H1 (cell line): ENCODE results near the gene ANKS1B. TPM values are rescaled to one million over a fixed set of nuclear protein-coding genes. Genes with fewer than 3 reads are reported as not detected.

Experiments used
- CTCF ChIA-PET: fragments of 300-600 bp; sonication (Branson Sonifier 250); formaldehyde crosslinking; loops from one replicate; lab custom pipeline; 2021; ENCODE audit not compliant: partially characterized antibody; lab: Charles Lee
- POLR2A ChIA-PET: fragments of 300-600 bp; sonication (Branson Sonifier 250); formaldehyde crosslinking; loops from one replicate; lab custom pipeline; 2021; ENCODE audit warnings: inconsistent platforms; ENCODE audit not compliant: partially characterized antibody; lab: Charles Lee
- DNase-seq, 2 experiments: peaks; one replicate each; pipeline versions ENCODE4 v3.0.0 to v3.0.0-alpha.2; 2010 to 2022; ENCODE audit warnings: low spot score in 2 of 2, low read depth in 1 of 2, mixed read lengths in 1 of 2
- FAIRE-seq: peaks from 2 replicates; lab custom pipeline; 2011; peaks lifted over from hg19 to GRCh38; lab: Jason Lieb, UNC
- H2AFZ ChIP-seq: 2 replicates; pipeline ENCODE4 v1.8.1; 2012; ENCODE audit warnings: low read length, inconsistent platforms
- H2AK5ac ChIP-seq: 2 replicates; pipeline ENCODE4 v1.6.1; 2013; ENCODE audit warnings: low read depth, low read length
- H2BK120ac ChIP-seq: replicated peaks from 2 replicates; pipeline ENCODE3; 2013; ENCODE audit warnings: low read depth, low read length, inconsistent platforms
- H2BK12ac ChIP-seq: 2 replicates; pipeline ENCODE4 v1.6.1; 2013; ENCODE audit warnings: low read depth, low read length
- H2BK15ac ChIP-seq: 2 replicates; pipeline ENCODE4 v1.6.1; 2013; ENCODE audit warnings: low read length
- H2BK20ac ChIP-seq: 2 replicates; pipeline ENCODE4 v1.6.1; 2013; ENCODE audit warnings: low read length
- H2BK5ac ChIP-seq: 2 replicates; pipeline ENCODE4 v1.6.1; 2013; ENCODE audit warnings: low read depth, low read length
- H3K14ac ChIP-seq: 2 replicates; pipeline ENCODE4 v1.6.1; 2013; ENCODE audit warnings: inconsistent platforms; ENCODE audit not compliant: insufficient read length
- H3K18ac ChIP-seq: 2 replicates; pipeline ENCODE4 v1.6.1; 2013; ENCODE audit warnings: low read length; ENCODE audit errors: extremely low read depth
- H3K23ac ChIP-seq: 2 replicates; pipeline ENCODE4 v1.6.1; 2013; ENCODE audit warnings: inconsistent platforms; ENCODE audit not compliant: insufficient read length
- H3K23me2 ChIP-seq: 2 replicates; pipeline ENCODE4 v1.6.1; 2013; ENCODE audit warnings: low read depth, low read length
- H3K27ac ChIP-seq: 2 replicates; pipeline ENCODE4 v1.6.1; 2011; ENCODE audit warnings: low read depth, low read length, inconsistent platforms
- H3K27me3 ChIP-seq, 4 experiments: replicated peaks in 1 of 4; 1 replicate in 1 of 4; 2 replicates in 3 of 4; pipeline versions ENCODE4 v1.6.1 to v1.8.1; 2011 to 2013; ENCODE audit warnings: low read length in 3 of 4, mild to moderate bottlenecking in 3 of 4, inconsistent platforms in 2 of 4, mixed read lengths in 2 of 4, moderate library complexity in 1 of 4; ENCODE audit not compliant: control insufficient read depth in 3 of 4, insufficient read depth in 3 of 4; ENCODE audit errors: extremely low read depth in 1 of 4
- H3K36me3 ChIP-seq, 4 experiments: 2 replicates each; pipeline versions ENCODE4 v1.6.1 to v1.8.1; 2011 to 2013; ENCODE audit warnings: mild to moderate bottlenecking in 4 of 4, low read length in 3 of 4, moderate library complexity in 2 of 4, control low read depth in 1 of 4, inconsistent platforms in 1 of 4; ENCODE audit not compliant: insufficient read depth in 4 of 4, control insufficient read depth in 2 of 4
- H3K4ac ChIP-seq: replicated peaks from 2 replicates; pipeline ENCODE3; 2013; ENCODE audit warnings: low read length, low read depth, mixed read lengths, inconsistent platforms; ENCODE audit not compliant: insufficient read length
- H3K4me1 ChIP-seq, 4 experiments: replicated peaks in 1 of 4; 1 replicate in 1 of 4; 2 replicates in 3 of 4; pipeline versions ENCODE4 v1.6.1 to v1.8.1; 2011 to 2013; ENCODE audit warnings: low read length in 3 of 4, inconsistent platforms in 2 of 4, mixed read lengths in 1 of 4; ENCODE audit not compliant: insufficient read depth in 4 of 4, control insufficient read depth in 3 of 4
- H3K4me2 ChIP-seq, 2 experiments: 2 replicates each; pipeline versions ENCODE4 v1.6.1 to v1.8.1; 2011 to 2013; ENCODE audit warnings: low read depth in 2 of 2, low read length in 2 of 2, control low read depth in 1 of 2, inconsistent platforms in 1 of 2, mild to moderate bottlenecking in 1 of 2; ENCODE audit not compliant: insufficient read depth in 1 of 2
- H3K4me3 ChIP-seq, 4 experiments: fragments of 200-600, 300-600 bp in 1 of 4; sonication (generic), shearing (Covaris generic), sonication (Bioruptor Twin) in 1 of 4; 2 replicates each; pipeline versions ENCODE4 v1.5.1 to v1.8.1; 2011 to 2016; ENCODE audit warnings: low read length in 4 of 4, low read depth in 3 of 4, control low read depth in 2 of 4, inconsistent platforms in 2 of 4, mild to moderate bottlenecking in 2 of 4, mixed read lengths in 1 of 4, moderate library complexity in 1 of 4; ENCODE audit not compliant: insufficient read depth in 2 of 4; ENCODE audit errors: extremely low read depth in 1 of 4
- H3K56ac ChIP-seq: replicated peaks from 2 replicates; pipeline ENCODE3; 2013; ENCODE audit warnings: low read depth, mild to moderate bottlenecking, mixed read lengths, low read length, inconsistent platforms; ENCODE audit not compliant: insufficient read length
- H3K79me1 ChIP-seq: 2 replicates; pipeline ENCODE4 v1.6.1; 2013; ENCODE audit warnings: low read depth, low read length, control low read depth
- H3K79me2 ChIP-seq, 2 experiments: 2 replicates each; pipeline versions ENCODE4 v1.6.1 to v1.8.1; 2012 to 2013; ENCODE audit warnings: low read length in 2 of 2, mild to moderate bottlenecking in 2 of 2, inconsistent platforms in 1 of 2; ENCODE audit not compliant: insufficient read depth in 2 of 2, control insufficient read depth in 1 of 2
- H3K9ac ChIP-seq, 4 experiments: replicated peaks in 1 of 4; 1 replicate in 1 of 4; 2 replicates in 3 of 4; pipeline versions ENCODE4 v1.6.1 to v1.8.1; 2011 to 2013; ENCODE audit warnings: low read depth in 3 of 4, low read length in 3 of 4, control low read depth in 2 of 4, mild to moderate bottlenecking in 2 of 4, moderate library complexity in 2 of 4, inconsistent platforms in 1 of 4; ENCODE audit errors: extremely low read depth in 1 of 4
- H3K9me3 ChIP-seq, 2 experiments: 2 replicates each; pipeline versions ENCODE4 v1.6.1 to v1.8.1; 2012 to 2013; ENCODE audit warnings: mild to moderate bottlenecking in 2 of 2, moderate library complexity in 2 of 2, control low read depth in 1 of 2, inconsistent platforms in 1 of 2, low read depth in 1 of 2, low read length in 1 of 2, mixed read lengths in 1 of 2; ENCODE audit not compliant: insufficient read depth in 2 of 2
- H4K20me1 ChIP-seq, 2 experiments: replicated peaks in 1 of 2; 2 replicates each; pipeline versions ENCODE3 to v1.8.1; 2011 to 2013; ENCODE audit warnings: inconsistent platforms in 2 of 2, low read length in 2 of 2, mild to moderate bottlenecking in 1 of 2; ENCODE audit not compliant: insufficient read depth in 2 of 2, control insufficient read depth in 1 of 2
- H4K5ac ChIP-seq: 2 replicates; pipeline ENCODE4 v1.6.1; 2013; ENCODE audit warnings: low read length, low read depth, mixed read lengths, inconsistent platforms; ENCODE audit not compliant: insufficient read length
- H4K8ac ChIP-seq: 2 replicates; pipeline ENCODE4 v1.8.0; 2013; ENCODE audit warnings: mild to moderate bottlenecking, moderate library complexity, low read length, inconsistent platforms; ENCODE audit not compliant: insufficient read depth; ENCODE audit errors: extremely low read depth
- H4K91ac ChIP-seq: replicated peaks from 2 replicates; pipeline ENCODE3; 2013; ENCODE audit warnings: low read length, mixed read lengths, inconsistent platforms; ENCODE audit not compliant: insufficient read length
- ASH2L ChIP-seq: fragments of 200-600, 300-600 bp; sonication (generic); IDR thresholded peaks from one replicate; pipeline ENCODE4 v1.7.1; 2017; ENCODE audit warnings: low read length
- BRCA1 ChIP-seq: IDR thresholded peaks from 2 replicates; pipeline ENCODE4 v1.6.1; 2012; ENCODE audit warnings: low read depth, low read length, improper control_type of control experiment
- CBX8 ChIP-seq: fragments of 300-800, 300-1000 bp; sonication (generic); IDR thresholded peaks from 2 replicates; pipeline ENCODE4 v1.7.1; 2016; ENCODE audit warnings: low read depth, low read length, borderline replicate concordance
- CREB1 ChIP-seq: IDR thresholded peaks from 2 replicates; pipeline ENCODE4 v1.6.1; 2012; ENCODE audit warnings: inconsistent platforms
- EZH2 ChIP-seq: fragments of 200-600 bp; sonication (generic); IDR thresholded peaks from 2 replicates; pipeline ENCODE4 v1.7.1; 2012; ENCODE audit warnings: low read depth, mild to moderate bottlenecking, moderate library complexity, low read length, inconsistent platforms; ENCODE audit not compliant: severe bottlenecking
- GABPA ChIP-seq: IDR thresholded peaks from 2 replicates; pipeline ENCODE4 v1.6.1; 2011; ENCODE audit warnings: mild to moderate bottlenecking, low read length, moderate library complexity, borderline replicate concordance; ENCODE audit not compliant: insufficient read depth
- GTF2F1 ChIP-seq: IDR thresholded peaks from 2 replicates; pipeline ENCODE4 v1.6.1; 2012; ENCODE audit warnings: low read depth, low read length, improper control_type of control experiment, borderline replicate concordance
- JUND ChIP-seq: IDR thresholded peaks from 2 replicates; pipeline ENCODE4 v1.6.1; 2011; ENCODE audit warnings: mild to moderate bottlenecking, improper control_type of control experiment, low read length
- POLR2AphosphoS5 ChIP-seq: IDR thresholded peaks from 2 replicates; pipeline ENCODE4 v1.6.1; 2011; ENCODE audit warnings: low read depth, low read length
- WGBS, 2 experiments: shearing (Covaris generic) in 1 of 2; methylation state at CpG; one replicate each; pipeline versions ENCODE4 v1.1.6 to v1.1.7; 2013 to 2015; ENCODE audit warnings: low lambda C conversion rate in 2 of 2, mixed read lengths in 2 of 2, inconsistent platforms in 1 of 2, low coverage in 1 of 2, missing lambda C conversion rate in 1 of 2; ENCODE audit not compliant: insufficient replicate concordance in 2 of 2, insufficient coverage in 1 of 2, insufficient read length in 1 of 2; ENCODE audit errors: extremely low coverage in 1 of 2, missing lambda C conversion rate in 1 of 2; 5-methylcytosine and 5-hydroxymethylcytosine counted together
- polyA plus RNA-seq, 7 experiments: library from polyadenylated mRNA; depleted of rRNA in 3 of 7; stranded (reverse) in 5 of 7; unstranded in 2 of 7; fragments of >200 nt in 5 of 7; fragments of 200-250 nt in 2 of 7; gene quantifications; 1 replicate in 5 of 7; 2 replicates in 1 of 7; 4 replicates in 1 of 7; pipeline versions ENCODE4 v1.2.1 to v1.2.3, GENCODE V29; 2011 to 2013; ENCODE audit warnings: missing spikeins in 2 of 7, mixed read lengths in 2 of 7
- total RNA-seq: library from RNA; stranded (reverse); fragmentation: NEBNext Ultra II Directional; extraction: Animal tissue kit (Norgen Biotek cat#: 25700); gene quantifications from 2 replicates; pipeline ENCODE4 v1.2.1, GENCODE V29; 2021
- TF ChIP-seq, protein P1 (sequence below), 3 experiments: IDR thresholded peaks; 1 replicate in 2 of 3; 2 replicates in 1 of 3; pipeline versions ENCODE4 v1.5.1 to v1.6.1; 2011; ENCODE audit warnings: low read length in 3 of 3, mild to moderate bottlenecking in 3 of 3, inconsistent platforms in 2 of 3, low read depth in 1 of 3, moderate library complexity in 1 of 3; ENCODE audit not compliant: insufficient read depth in 1 of 3; ENCODE audit errors: control extremely low read depth in 1 of 3

Gene ANKS1B
- total and polyA plus RNA-seq, 2 of the 8 experiments (the other 6 are each of a cell fraction or from before 2014, with no cell fraction given) = 2.7 to 6.1 TPM

DNA sequence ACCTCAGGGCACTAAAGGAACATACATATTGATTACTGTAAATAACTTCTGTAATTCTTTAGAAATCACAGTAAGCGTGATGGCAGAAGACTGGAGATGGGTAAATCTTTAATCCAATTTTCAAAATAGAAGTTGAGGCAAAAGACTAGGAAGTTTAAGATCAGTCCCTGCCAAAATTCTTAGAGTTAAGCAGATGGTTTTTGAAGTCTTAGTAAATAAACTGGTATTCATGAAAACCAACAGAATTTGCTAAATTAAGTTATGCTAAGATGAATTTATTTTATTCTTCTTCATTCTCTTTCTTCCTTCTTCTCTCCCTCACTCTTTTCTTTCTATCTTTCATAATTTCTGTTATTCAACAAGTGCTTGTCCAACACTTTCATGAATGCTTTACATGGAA, 435.5 kb downstream of the ANKS1B start:
- Histone ChIP-seq H3K79me1 (no peaks in the 10 kb centered on the region), H3K27ac (no peak overlapping the region), H4K8ac (no peak overlapping the region), H3K14ac (no peak overlapping the region), H3K23me2 (no peaks in the 10 kb centered on the region; the same call in 1 of the 2 replicates), H2AK5ac (no peak overlapping the region), H4K5ac (no peak overlapping the region), H3K9ac (no peak overlapping the region), H3K27me3 (no peaks in the 10 kb centered on the region), H3K23ac (no peak overlapping the region), H2BK15ac (no peak overlapping the region), H3K4me1 (no peaks in the 10 kb centered on the region), H3K4me2 (no peak overlapping the region), H3K36me3 (no peaks in the 10 kb centered on the region), H2BK20ac (no peak overlapping the region), H2BK12ac (no peak overlapping the region), H2BK120ac (no peak overlapping the region), H3K56ac (no peak overlapping the region), H2AFZ (no peak overlapping the region), H2BK5ac (no peak overlapping the region), H4K20me1 (no peaks in the 10 kb centered on the region), H3K4ac (no peak overlapping the region), H3K9me3 (no peaks in the 10 kb centered on the region), H3K79me2 (no peaks in the 10 kb centered on the region), H4K91ac (no peak overlapping the region), H3K18ac (no peak overlapping the region), H3K4me3 (no peak overlapping the region)
- POLR2A ChIA-PET = no interaction called here
- CTCF ChIA-PET = no interaction called here
- no peak for TF ChIP-seq GABPA
- TF ChIP-seq POLR2AphosphoS5 = no peak
- no peak for TF ChIP-seq CREB1
- no peak for TF ChIP-seq JUND
- no peak for TF ChIP-seq GTF2F1
- TF ChIP-seq, protein P1, sequence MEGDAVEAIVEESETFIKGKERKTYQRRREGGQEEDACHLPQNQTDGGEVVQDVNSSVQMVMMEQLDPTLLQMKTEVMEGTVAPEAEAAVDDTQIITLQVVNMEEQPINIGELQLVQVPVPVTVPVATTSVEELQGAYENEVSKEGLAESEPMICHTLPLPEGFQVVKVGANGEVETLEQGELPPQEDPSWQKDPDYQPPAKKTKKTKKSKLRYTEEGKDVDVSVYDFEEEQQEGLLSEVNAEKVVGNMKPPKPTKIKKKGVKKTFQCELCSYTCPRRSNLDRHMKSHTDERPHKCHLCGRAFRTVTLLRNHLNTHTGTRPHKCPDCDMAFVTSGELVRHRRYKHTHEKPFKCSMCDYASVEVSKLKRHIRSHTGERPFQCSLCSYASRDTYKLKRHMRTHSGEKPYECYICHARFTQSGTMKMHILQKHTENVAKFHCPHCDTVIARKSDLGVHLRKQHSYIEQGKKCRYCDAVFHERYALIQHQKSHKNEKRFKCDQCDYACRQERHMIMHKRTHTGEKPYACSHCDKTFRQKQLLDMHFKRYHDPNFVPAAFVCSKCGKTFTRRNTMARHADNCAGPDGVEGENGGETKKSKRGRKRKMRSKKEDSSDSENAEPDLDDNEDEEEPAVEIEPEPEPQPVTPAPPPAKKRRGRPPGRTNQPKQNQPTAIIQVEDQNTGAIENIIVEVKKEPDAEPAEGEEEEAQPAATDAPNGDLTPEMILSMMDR (IDR thresholded peaks at IDR 0.05; ENCODE audit: control extremely low read depth in 1 of 3, insufficient read depth in 1 of 3, low read depth in 1 of 3, low read length in 3 of 3) = no peak
- TF ChIP-seq ASH2L = no peak
- TF ChIP-seq EZH2 = no peak
- TF ChIP-seq BRCA1 = no peak
- no peak for TF ChIP-seq CBX8
- DNase-seq (no peak), FAIRE-seq (no peak)
- WGBS, 2 experiments = 89% methylated on average over 1 of the region's 1 CpG; no CpG with 5 or more reads in 1 of the 2 experiments
